Nephron (organoid): ENCODE results near the gene SLC30A2.

Source experiments
- H3K27ac Mint-ChIP-seq, 3 experiments: 2 replicates each; pipeline ENCODE4 v1.8.0; 2020; ENCODE audit warnings: mixed read lengths in 3 of 3, mild to moderate bottlenecking in 2 of 3, moderate library complexity in 1 of 3
- H3K27me3 Mint-ChIP-seq: 2 replicates; pipeline ENCODE4 v1.8.0; 2021; ENCODE audit warnings: low read depth, mild to moderate bottlenecking, moderate library complexity, mixed read lengths
- H3K36me3 Mint-ChIP-seq: 2 replicates; pipeline ENCODE4 v1.8.0; 2020; ENCODE audit warnings: low read depth, mixed read lengths
- H3K4me1 Mint-ChIP-seq: 2 replicates; pipeline ENCODE4 v1.8.0; 2020; ENCODE audit warnings: mixed read lengths
- H3K4me3 Mint-ChIP-seq, 3 experiments: 2 replicates each; pipeline ENCODE4 v1.8.0; 2020; ENCODE audit warnings: mild to moderate bottlenecking in 3 of 3, mixed read lengths in 3 of 3, moderate library complexity in 2 of 3
- H3K9me3 Mint-ChIP-seq: 2 replicates; pipeline ENCODE4 v1.8.0; 2020; ENCODE audit warnings: mixed read lengths
- CTCF ChIP-seq, 3 experiments: fragments of 200-600 bp; sonication (generic); IDR thresholded peaks; one replicate each; pipeline ENCODE4 v1.5.0; 2021; ENCODE audit warnings: antibody characterized with exemption in 3 of 3; ENCODE audit not compliant: unreplicated experiment in 3 of 3

Gene SLC30A2

GRCh38 chr1:26066160-26066559, 20.2 kb upstream of the SLC30A2 start:
- Mint-ChIP-seq H3K27ac (no peak overlapping the region), H3K27me3 (peaks cover 18% of the 10 kb centered on the region), H3K9me3 (no peaks in the 10 kb centered on the region), H3K36me3 (no peaks in the 10 kb centered on the region), H3K4me1 (peaks cover 36% of the 10 kb centered on the region), H3K4me3 (peak overlapping the region in 2 of 3 experiments; percentile 81 to 90)
- TF ChIP-seq CTCF (IDR thresholded peaks at IDR 0.05; ENCODE audit: unreplicated experiment in 3 of 3): no peak

DNA sequence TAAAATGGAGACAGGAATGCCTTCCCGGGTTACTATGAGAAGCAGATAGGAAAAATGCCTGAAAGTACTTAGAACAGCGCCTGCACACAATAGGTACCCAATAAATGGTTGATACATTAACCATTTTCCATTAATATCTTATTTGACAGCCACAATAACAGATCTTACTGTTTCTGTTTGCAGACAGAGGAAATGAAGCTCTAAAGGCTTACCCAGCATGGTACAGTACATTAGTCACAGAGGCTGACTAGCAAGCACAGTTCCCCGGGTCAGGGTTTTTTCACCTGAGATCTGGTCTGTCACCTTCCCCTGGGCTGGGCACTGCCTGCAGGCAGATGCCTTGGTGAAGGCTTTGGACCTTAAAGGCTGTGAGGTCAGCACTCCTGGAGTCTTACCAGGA, 18.6 kb upstream of the SLC30A2 start:
- no peaks in the 10 kb centered on the region for H3K9me3 Mint-ChIP-seq
- H3K36me3 Mint-ChIP-seq: no peaks in the 10 kb centered on the region
- TF ChIP-seq CTCF (IDR thresholded peaks at IDR 0.05; ENCODE audit: unreplicated experiment in 3 of 3): no peak
- peak overlapping the region in 2 of 3 experiments; percentile 57 to 72 for H3K27ac Mint-ChIP-seq
- peak overlapping the region in 1 of 3 experiments; percentile 38 for H3K4me3 Mint-ChIP-seq
- H3K27me3 Mint-ChIP-seq: peaks cover 23% of the 10 kb centered on the region
- H3K4me1 Mint-ChIP-seq: peaks cover 45% of the 10 kb centered on the region

DNA sequence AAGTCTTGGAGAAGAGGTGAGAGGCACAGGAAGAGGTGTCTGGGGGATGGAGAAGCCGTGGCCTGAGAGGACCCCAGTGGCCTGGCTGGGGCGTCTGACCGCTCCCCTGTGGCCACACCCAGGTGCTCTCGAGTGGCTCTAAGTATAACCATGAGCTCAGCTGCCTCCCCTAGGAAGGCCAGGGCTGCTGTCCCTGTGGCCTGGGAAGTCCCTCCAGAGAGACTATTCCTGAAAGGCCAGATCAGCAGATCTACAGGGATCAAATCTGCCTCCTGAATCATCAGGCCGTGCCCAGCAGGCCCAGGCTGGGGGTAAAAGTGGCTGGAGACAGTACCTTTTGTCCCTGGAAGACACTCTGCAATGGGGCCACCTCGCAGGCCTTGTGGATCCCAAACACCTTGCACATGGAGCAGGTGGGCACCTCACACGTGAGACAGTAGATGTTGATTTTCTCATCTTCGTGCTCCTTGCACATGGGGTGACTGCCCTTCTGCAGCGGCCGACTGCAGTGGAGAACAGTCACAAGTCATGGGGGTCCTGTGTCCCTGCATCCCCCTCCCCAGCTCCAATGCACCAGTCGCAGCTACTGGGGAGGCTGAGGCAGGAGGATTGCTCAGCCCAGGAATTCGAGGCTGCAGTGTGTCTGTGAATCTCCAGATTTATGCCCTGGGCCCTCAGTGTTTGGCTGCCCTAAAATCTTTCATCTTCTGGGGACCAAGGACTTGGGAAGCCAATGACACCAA, 15.1 kb upstream of the SLC30A2 start:
- Mint-ChIP-seq H3K36me3 (no peaks in the 10 kb centered on the region), H3K9me3 (no peaks in the 10 kb centered on the region), H3K4me3 (no peak overlapping the region), H3K27ac (no peak overlapping the region), H3K4me1 (peaks cover 32% of the 10 kb centered on the region), H3K27me3 (peaks cover 18% of the 10 kb centered on the region)
- TF ChIP-seq CTCF (IDR thresholded peaks at IDR 0.05; ENCODE audit: unreplicated experiment in 3 of 3): no peak

- H3K27me3 Mint-ChIP-seq: peaks cover 18% of the 10 kb centered on the region
- no peak overlapping the region for H3K4me3 Mint-ChIP-seq
- H3K36me3 Mint-ChIP-seq: no peaks in the 10 kb centered on the region
Observed at GRCh38 chr1:26059906-26060305, 14.0 kb upstream of the SLC30A2 start.

DNA sequence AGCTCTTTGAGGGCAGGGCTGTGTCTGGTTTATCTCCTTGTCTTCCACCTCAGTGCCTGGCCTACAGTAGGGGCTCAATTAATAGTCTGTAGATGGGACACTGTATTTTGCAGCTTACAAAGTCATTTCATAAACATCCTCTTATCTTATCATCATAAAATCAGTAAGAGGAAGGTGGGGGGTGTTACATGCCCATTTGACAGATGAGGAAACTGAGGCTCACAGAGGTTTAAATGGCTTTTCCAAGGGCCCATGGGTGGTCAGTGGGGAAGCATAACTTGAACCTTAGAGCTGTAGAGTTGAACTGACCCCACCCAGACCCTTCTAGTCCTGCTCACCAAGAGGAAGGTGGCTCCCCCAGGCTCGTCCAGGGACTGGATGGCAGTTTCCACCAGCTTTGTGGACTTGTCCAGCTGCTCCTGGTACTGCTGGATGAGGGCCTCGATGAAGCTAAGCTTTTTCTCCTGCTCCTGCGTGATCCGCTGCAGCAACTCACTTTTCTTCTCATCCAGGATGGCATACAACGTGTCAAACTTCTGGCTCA, 12.2 kb upstream of the SLC30A2 start:
- H3K27ac Mint-ChIP-seq: no peak overlapping the region
- H3K27me3 Mint-ChIP-seq: peaks cover 18% of the 10 kb centered on the region
- TF ChIP-seq CTCF (IDR thresholded peaks at IDR 0.05; ENCODE audit: unreplicated experiment in 3 of 3): no peak
- no peaks in the 10 kb centered on the region for H3K36me3 Mint-ChIP-seq
- no peak overlapping the region for H3K4me3 Mint-ChIP-seq
- no peaks in the 10 kb centered on the region for H3K9me3 Mint-ChIP-seq
- H3K4me1 Mint-ChIP-seq: peaks cover 11% of the 10 kb centered on the region

More at GRCh38 chr1:26059906-26060305, 14.0 kb upstream of the SLC30A2 start:
- Mint-ChIP-seq H3K27ac (no peak overlapping the region), H3K4me1 (peaks cover 26% of the 10 kb centered on the region), H3K9me3 (no peaks in the 10 kb centered on the region)
- TF ChIP-seq CTCF (IDR thresholded peaks at IDR 0.05; ENCODE audit: unreplicated experiment in 3 of 3): no peak

GRCh38 chr1:26057189-26057588, 11.3 kb upstream of the SLC30A2 start:
- no peak for TF ChIP-seq CTCF (IDR thresholded peaks at IDR 0.05; ENCODE audit: unreplicated experiment in 3 of 3)
- H3K27me3 Mint-ChIP-seq: peaks cover 19% of the 10 kb centered on the region

More at GRCh38 chr1:26057189-26057588, 11.3 kb upstream of the SLC30A2 start:
- H3K36me3 Mint-ChIP-seq: no peaks in the 10 kb centered on the region
- H3K9me3 Mint-ChIP-seq: no peaks in the 10 kb centered on the region
- H3K4me1 Mint-ChIP-seq: peaks cover 9% of the 10 kb centered on the region
- no peak overlapping the region for H3K4me3 Mint-ChIP-seq
- H3K27ac Mint-ChIP-seq: no peak overlapping the region
